Activated CD4-positive, alpha-beta T cell treated with anti-CD3 and anti-CD28 coated beads, Interleukin-2, amount 50 U/mL, for 1 hour (primary cell): ENCODE data around the gene OR3A2.
"Not testable (repeated sequence)": the region's sequence is repeated elsewhere in the genome, so short reads cannot be mapped to it uniquely, and the experiment has no call there.

Source experiments
- DNase-seq: peaks from one replicate; pipeline ENCODE4 v3.0.0-alpha.2; 2020

The OR3A2 gene

GRCh38 chr17:3385869-3386816 is at the start of gene OR3A2:
OR3A2 (minus strand) TSS chr17:3386308.
- DNase-seq, result peak; percentile 26

DNA sequence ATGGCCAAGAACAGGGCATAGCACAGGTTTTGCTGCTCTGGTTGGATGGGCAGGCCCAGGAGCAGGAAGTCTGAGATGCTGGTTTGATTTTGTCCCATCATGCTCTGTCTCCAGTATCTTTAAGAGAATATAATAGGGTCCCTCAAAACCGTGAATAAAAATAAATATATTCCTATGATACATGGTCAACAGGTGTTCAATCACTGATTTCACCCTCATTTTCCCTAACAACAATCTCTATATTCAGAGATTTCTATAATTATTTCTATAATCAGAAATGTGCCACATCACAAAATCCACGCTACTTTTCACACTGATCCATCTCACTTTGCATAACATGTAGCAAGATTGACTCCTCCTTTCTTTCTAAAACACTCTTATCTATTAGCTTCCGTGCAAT is 47.6 kb upstream of the OR3A2 start, which contains the start of gene OR1E2:
TSS of gene OR1E2 (minus strand) at position 101 of the 400 bp plus-strand sequence. CDS start at position 101, 0 bp downstream.
- DNase-seq, result no peak

GRCh38 chr17:3433215-3433614 is 47.1 kb upstream of the OR3A2 start:
- not testable (repeated sequence) for DNase-seq

DNA sequence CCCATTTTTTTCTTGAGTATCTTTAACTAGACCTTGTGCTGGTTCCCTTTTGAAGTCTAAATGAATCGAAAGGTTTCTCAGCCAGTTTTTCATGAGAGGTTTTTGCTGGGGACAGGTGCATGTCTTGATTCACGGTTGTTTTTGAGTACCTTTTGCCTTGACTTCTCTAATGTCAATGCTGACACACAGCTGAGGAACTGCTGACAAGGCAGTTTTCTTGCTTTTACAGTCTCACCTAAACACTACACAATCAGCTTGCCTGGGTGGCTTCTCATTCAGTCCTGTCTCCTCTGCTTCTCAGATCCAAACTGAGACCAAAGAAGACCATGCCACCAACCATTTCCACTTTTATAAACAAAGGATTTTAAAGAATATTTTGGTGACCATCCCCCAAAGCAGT is 32.1 kb upstream of the OR3A2 start:
- no peak for DNase-seq

- DNase-seq, result no peak
Measured at GRCh38 chr17:3415610-3416009, 29.5 kb upstream of the OR3A2 start.

- not testable (repeated sequence) for DNase-seq
Measured at GRCh38 chr17:3412216-3412615, 26.1 kb upstream of the OR3A2 start.

GRCh38 chr17:3411070-3411469 is 25.0 kb upstream of the OR3A2 start, which contains the start of gene OR3A3:
OR3A3 (plus strand) TSS chr17:3411370.
- no peak for DNase-seq

GRCh38 chr17:3403856-3404255 is 17.7 kb upstream of the OR3A2 start:
- DNase-seq, result not testable (repeated sequence)

- DNase-seq, result no peak
Measured at GRCh38 chr17:3401786-3402185, 15.7 kb upstream of the OR3A2 start.

- DNase-seq, result no peak
Measured at GRCh38 chr17:3400055-3400454, 13.9 kb upstream of the OR3A2 start.

- no peak for DNase-seq
Measured at GRCh38 chr17:3398310-3398709, 12.2 kb upstream of the OR3A2 start, which contains the start of gene OR1E1. OR1E1 (minus strand) TSS chr17:3398410; CDS start chr17:3398410, 0 bp downstream.

- not testable (repeated sequence) for DNase-seq
Measured at GRCh38 chr17:3397801-3398200, 11.7 kb upstream of the OR3A2 start.

- no peak for DNase-seq
Measured at GRCh38 chr17:3389791-3390190, 3.7 kb upstream of the OR3A2 start.

DNA sequence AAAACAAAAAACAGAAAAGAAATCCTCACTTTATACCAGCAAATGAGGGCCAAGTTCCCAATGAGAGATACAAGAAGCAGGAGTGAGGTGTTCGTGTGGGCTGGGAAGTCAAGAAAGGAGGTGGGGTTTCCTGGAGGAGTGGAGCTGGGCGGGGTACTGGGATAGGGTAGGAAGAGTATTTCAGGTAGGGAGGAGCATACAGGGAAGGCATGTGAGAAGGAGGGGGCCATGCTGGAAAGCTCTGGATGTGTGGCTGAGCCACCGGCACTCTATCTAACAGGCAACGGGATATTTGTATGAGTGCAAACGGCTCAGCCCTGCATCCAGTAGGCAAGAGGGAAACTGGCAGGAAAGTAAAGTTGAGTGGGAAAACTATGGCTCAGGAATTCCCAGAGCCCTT is 4.2 kb downstream of the OR3A2 start:
- DNase-seq, result no peak

GRCh38 chr17:3378321-3378720 is 7.8 kb downstream of the OR3A2 start:
- DNase-seq, result no peak

- DNase-seq, result not testable (repeated sequence)
Measured at GRCh38 chr17:3371167-3371566, 14.9 kb downstream of the OR3A2 start.

DNA sequence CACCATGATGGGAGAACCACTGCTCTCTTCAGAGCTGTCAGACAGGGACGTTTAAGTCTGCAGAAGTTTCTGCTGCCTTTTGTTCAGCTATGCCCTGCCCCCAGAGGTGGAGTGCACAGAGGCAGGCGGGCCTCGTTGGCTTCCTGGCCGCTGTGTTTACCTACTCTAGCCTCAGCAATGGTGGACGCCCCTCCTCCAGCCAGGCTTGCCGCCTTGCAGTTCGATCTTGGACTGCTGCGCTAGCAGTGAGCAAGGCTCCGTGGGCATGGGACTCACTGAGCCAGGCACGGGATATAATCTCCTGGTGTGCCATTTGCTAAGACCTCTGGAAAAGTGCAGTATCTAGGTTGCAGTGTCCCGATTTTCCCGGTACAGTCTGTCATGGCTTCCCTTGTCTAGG is 43.3 kb downstream of the OR3A2 start:
- not testable (repeated sequence) for DNase-seq

GRCh38 chr17:3335876-3336275 is 50.2 kb downstream of the OR3A2 start:
- no peak for DNase-seq

- DNase-seq, result no peak
Measured at GRCh38 chr17:3318336-3318735, 67.8 kb downstream of the OR3A2 start.

DNA sequence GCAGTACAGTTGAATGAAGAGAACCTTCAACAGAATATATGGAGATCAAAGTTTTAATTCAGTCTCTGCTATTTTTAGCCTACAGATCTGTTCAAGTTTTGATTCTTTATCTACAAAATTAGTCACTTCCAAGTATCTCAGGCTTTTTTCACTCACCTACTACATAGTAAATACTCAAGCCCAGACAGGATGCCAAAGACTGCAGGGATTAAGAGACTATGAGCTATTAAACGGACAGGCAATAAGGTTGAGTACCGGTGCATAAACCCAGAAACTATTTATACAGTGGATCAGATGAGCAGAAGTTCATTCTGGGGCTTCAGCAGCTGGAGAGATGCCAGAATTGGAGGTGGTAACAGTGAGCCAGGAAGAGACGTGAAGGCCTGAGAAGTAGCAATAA is 69.3 kb downstream of the OR3A2 start:
- DNase-seq, result no peak

DNA sequence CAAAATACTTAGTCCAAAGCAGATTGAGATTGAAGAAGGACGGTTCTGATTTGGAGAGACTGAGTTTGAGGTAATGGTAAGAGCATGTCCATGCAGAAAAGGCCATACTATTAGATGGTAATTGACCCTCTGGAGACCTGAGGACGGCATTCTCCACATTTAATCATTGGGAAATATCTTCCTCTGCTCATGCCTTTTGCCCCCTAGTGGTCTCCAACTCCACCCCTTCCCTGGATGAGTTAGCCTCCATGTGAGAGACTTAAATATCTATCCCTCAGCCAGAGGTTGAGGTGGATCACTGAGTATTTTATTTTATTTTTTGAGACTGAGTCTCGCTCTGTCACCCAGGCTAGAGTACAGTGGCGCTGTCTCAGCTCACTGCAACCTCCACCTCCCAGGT is 77.5 kb downstream of the OR3A2 start:
- no peak for DNase-seq

GRCh38 chr17:3298260-3298659 is 87.8 kb downstream of the OR3A2 start, which contains the start of gene OR3A1:
OR3A1 (minus strand) TSS chr17:3298360; CDS start chr17:3292582, 5,778 bp downstream.
- no peak for DNase-seq

DNA sequence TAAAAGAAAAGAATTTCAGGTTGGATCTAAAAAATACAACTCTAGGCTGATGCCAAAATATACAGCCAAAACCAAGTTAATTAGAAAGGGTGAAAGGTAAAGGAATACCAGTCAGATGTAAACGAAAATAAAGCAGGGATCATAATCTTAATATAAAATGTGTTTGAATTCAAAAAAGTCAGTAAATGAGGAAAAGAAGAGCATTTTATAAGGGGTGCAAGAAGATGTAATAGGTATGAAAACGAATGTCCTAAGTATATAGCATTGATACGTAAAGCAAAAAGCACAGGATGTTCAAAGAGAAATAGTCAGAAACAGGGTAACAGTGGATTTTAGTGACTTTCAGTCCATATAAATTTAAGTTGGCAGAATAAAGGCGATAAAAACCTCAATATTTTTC is 90.5 kb downstream of the OR3A2 start:
- DNase-seq, result no peak

- not testable (repeated sequence) for DNase-seq
Measured at GRCh38 chr17:3293548-3293947, 92.6 kb downstream of the OR3A2 start.
